AG08395 (cell line): Measurements from ENCODE around the gene PLLP.

Experiments used
- DNase-seq: peaks from one replicate; pipeline ENCODE4 v3.0.0; 2012; ENCODE audit warnings: mixed read lengths, low spot score

Gene PLLP

DNA sequence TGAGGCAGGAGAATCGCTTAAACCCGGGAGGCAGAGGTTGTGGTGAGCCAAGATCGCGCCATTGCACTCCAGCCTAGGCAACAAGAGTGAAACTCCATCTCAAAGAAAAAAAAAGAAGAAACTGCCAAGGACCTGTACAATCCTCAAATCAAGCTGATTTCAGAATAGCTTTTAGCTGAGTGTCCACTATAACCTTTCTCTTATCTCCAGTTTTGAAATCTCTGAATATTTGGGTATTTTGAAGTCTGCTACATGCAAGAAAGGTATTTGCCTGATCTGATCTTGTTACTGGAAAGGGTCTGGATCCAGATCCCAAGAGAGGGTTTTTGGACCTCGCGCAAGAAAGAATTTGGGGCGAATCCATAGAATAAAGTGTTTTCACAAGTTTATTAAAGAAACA, 58.5 kb downstream of the PLLP start:
- no peak for DNase-seq

DNA sequence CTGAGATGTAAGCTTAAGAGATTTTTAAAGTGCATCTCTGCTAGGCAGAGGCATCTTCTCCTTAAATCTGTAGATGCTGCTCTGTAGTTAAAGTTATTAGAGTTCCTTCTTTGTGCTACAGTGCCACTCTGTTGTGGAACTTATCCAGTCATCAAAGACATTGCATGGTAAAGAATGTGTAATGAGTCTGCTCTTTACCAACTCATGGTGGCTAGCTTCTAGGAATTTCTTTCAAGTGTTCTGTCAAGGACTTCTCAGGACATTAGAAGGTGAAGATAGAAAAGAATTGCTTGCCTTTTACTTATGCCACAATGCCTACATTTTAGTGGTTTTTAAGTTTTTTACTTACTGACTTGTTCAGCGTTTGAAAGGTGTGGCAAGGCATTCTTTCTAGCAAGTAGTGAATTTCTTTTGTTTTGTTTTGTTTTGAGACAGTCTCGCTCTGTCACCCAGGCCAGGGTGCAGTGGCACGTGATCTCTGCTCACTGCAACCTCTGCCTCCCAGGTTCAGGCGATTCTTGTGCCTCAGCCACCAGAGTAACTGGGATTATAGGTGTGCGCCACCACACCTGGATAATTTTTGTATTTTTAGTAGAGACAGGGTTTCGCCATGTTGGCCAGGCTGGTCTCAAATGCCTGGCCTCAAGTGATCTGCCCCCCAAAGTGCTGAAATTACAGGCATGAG, 59.7 kb downstream of the PLLP start:
- DNase-seq, result no peak

DNA sequence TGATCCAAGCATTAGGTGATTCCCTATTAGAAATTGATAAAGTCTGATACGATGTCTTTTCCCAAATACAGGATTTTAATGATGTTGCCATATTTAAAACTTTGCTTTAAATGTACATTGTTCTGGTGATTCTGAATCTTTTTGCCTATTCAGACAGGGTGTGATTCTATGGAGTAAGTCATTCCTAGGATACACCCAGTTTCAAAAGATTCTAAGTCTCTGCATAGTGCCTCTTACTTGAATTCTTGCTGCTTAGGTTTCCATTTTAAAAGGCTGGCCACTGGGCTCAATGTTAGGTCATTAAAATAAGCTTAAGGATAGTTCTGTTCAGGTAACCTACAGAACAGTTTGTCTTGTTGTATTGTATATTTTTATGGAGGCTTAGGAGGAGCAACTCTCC, 61.4 kb downstream of the PLLP start:
- DNase-seq, result no peak

DNA sequence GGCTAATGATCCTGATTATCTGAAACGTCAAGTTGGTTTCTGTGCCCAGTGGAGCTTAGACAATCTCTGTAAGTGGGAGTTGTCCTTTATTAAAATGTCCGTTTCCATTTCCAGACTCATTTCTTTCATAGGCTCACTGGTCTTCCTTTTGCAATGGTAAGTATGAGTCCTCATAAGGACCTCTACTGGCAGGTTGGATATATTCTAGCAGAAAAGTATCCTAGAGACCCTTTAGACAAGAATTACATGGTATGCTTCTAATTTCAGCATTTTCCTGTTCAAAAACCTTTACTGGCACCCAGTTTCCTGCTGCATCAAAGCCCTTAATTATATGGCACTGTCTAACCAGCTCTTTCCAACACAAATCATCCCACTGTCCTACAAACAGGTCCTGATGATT, 67.5 kb downstream of the PLLP start:
- DNase-seq, result no peak

DNA sequence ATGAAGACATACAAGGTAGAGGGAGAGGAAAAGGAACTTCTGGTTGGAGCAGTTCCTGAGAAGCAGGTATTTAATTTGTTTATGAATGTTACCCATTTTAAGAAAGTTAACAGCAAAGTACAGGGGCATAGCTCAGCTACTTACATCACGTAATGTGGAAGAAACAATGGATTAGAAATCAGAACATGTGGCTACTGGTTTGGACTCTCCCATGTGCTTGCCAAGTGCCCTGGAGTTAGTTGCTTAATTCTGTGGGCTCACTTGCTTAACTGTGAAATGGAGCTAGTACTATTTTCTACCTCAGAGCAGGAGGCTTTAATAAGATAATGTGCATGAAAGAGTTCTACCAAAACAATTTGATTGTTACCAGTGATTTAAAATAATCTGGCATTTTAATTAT, 71.0 kb downstream of the PLLP start:
- no peak for DNase-seq

DNA sequence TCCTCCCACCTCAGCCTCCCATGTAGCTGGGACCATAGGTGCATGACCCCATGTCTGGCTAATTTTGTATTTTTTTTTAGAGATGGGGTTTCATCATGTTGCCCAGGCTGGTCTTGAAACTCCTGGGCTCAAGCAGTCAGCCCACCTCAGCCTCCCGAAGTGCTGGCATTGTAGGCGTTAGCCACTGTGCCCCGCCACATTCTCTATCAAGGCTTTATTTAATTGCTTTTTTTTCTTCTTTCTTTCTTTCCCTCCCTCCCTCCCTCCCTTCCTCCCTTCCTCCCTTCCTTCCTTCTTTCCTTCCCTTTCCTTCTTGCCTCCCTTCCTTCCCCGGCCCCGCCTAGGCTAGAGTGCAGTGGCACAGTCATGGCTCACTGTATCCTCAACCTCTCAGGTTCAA, 74.7 kb downstream of the PLLP start:
- DNase-seq, result no peak

DNA sequence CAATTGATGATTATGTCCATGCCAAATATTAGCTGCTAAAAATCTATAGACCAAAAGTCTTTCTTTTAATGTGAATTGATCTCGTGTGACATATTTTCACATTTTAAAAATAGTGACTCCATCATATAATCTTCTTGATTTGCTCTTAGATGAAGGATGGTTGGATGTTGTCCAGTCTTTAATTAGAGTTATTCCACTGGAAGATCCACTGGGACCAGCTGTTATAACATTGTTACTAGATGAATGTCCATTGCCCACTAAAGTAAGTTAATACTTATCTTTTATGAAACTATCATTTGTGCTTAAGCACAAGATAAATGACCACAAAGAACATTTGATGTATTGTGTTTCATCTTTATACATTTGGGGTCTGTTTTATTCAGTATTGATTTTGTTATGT, 75.5 kb downstream of the PLLP start:
- DNase-seq, result no peak
